Measurements from ENCODE around the gene METTL1.
"Not testable (repeated sequence)": the region's sequence is repeated elsewhere in the genome, so short reads cannot be mapped to it uniquely, and the experiment has no call there.

The METTL1 gene

GRCh38 chr12:57721846-57722608 lies 49.9 kb downstream of the METTL1 start:
- not testable (repeated sequence) for DNase-seq

GRCh38 chr12:57720606-57721595 lies 51.0 kb downstream of the METTL1 start:
- DNase-seq, result no peak

- DNase-seq, result no peak
Measured at GRCh38 chr12:57719777-57720605, 51.9 kb downstream of the METTL1 start.

- no peak for DNase-seq
Measured at GRCh38 chr12:57718641-57719528, 53.0 kb downstream of the METTL1 start.

Data from NCI-H2171 treated with DMSO at 0.1 percent for 48 hours (cell line).